K562 (cell line): ENCODE results near the gene ZBTB39. TPM values are rescaled to one million over a fixed set of nuclear protein-coding genes. Genes with fewer than 3 reads are reported as not detected.

Source experiments
- ARID2 ChIP-seq: fragments of 450-650 bp; IDR thresholded peaks from 2 replicates; pipeline ENCODE4 v1.6.1; 2017; ENCODE audit warnings: antibody characterized with exemption, mild to moderate bottlenecking
- BRF1 ChIP-seq: IDR thresholded peaks from 3 replicates; pipeline ENCODE4 v1.6.1; 2011; ENCODE audit warnings: borderline replicate concordance, mild to moderate bottlenecking; ENCODE audit not compliant: insufficient read length; ENCODE audit errors: extremely low read depth
- CBX3 ChIP-seq, 2 experiments: IDR thresholded peaks; 1 replicate in 1 of 2; 2 replicates in 1 of 2; pipeline ENCODE4 v1.6.1; 2012; ENCODE audit warnings: inconsistent platforms in 2 of 2, low read length in 2 of 2, borderline replicate concordance in 1 of 2, control low read depth in 1 of 2
- ESRRA ChIP-seq: fragments of 450-650 bp; IDR thresholded peaks from 2 replicates; pipeline ENCODE4 v1.6.1; 2014; ENCODE audit warnings: low read depth, mild to moderate bottlenecking, moderate library complexity, borderline replicate concordance
- GATAD2B ChIP-seq: fragments of 450-650 bp; IDR thresholded peaks from 2 replicates; pipeline ENCODE4 v1.6.1; 2017; ENCODE audit warnings: mild to moderate bottlenecking, borderline replicate concordance
- GTF2B ChIP-seq: IDR thresholded peaks from 2 replicates; pipeline ENCODE4 v1.6.1; 2011; ENCODE audit not compliant: insufficient read length; ENCODE audit errors: extremely low read depth
- L3MBTL2 ChIP-seq: fragments of 450-650 bp; IDR thresholded peaks from 2 replicates; pipeline ENCODE4 v1.6.1; 2016; ENCODE audit warnings: mild to moderate bottlenecking, moderate library complexity
- MEIS2 ChIP-seq: fragments of 450-650 bp; IDR thresholded peaks from 2 replicates; pipeline ENCODE4 v1.6.1; 2014; ENCODE audit warnings: mild to moderate bottlenecking; ENCODE audit not compliant: partially characterized antibody
- MTA1 ChIP-seq: fragments of 450-650 bp; IDR thresholded peaks from 2 replicates; pipeline ENCODE4 v1.6.1; 2017; ENCODE audit warnings: borderline replicate concordance
- NCOR1 ChIP-seq: fragments of 450-650 bp; IDR thresholded peaks from 2 replicates; pipeline ENCODE4 v1.6.1; 2016; ENCODE audit warnings: mild to moderate bottlenecking, moderate library complexity
- NEUROD1 ChIP-seq: fragments of 150-350 bp; IDR thresholded peaks from 2 replicates; pipeline ENCODE4 v1.6.1; 2014; ENCODE audit warnings: borderline replicate concordance, low read length, low read depth; ENCODE audit not compliant: partially characterized antibody
- PHF8 ChIP-seq: fragments of 200-600 bp; sonication (generic); IDR thresholded peaks from 2 replicates; pipeline ENCODE4 v1.6.1; 2012; ENCODE audit warnings: mixed run types, mild to moderate bottlenecking, inconsistent platforms, low read length, moderate library complexity, borderline replicate concordance
- RAD21 ChIP-seq, 2 experiments: fragments of 250-450 bp in 1 of 2; fragments of 450-650 bp in 1 of 2; sonication (Bioruptor Pico) in 1 of 2; formaldehyde crosslinking in 1 of 2; IDR thresholded peaks in 1 of 2; conservative IDR thresholded peaks in 1 of 2; 2 replicates each; pipeline versions ENCODE4 v1.4.0 to v1.8.0; 2020 to 2022; ENCODE audit warnings: mild to moderate bottlenecking in 2 of 2, moderate library complexity in 1 of 2
- RB1 ChIP-seq: fragments of 450-650 bp; IDR thresholded peaks from 2 replicates; pipeline ENCODE4 v1.6.1; 2017; ENCODE audit warnings: low read depth, mild to moderate bottlenecking
- RFX7 ChIP-seq: fragments of 250-450 bp; sonication (Bioruptor Pico); IDR thresholded peaks from 2 replicates; pipeline ENCODE4 v1.5.1; 2021; ENCODE audit warnings: mild to moderate bottlenecking
- RNF2 ChIP-seq: sonication (generic); IDR thresholded peaks from 2 replicates; pipeline ENCODE4 v1.6.1; 2016
- SIN3B ChIP-seq: fragments of 450-650 bp; IDR thresholded peaks from 2 replicates; pipeline ENCODE4 v1.6.1; 2017; ENCODE audit warnings: low read depth, mild to moderate bottlenecking, moderate library complexity
- SMAD4 ChIP-seq: fragments of 250-450 bp; sonication (Bioruptor Pico); conservative IDR thresholded peaks from 2 replicates; pipeline ENCODE4 v1.8.0; 2021; ENCODE audit warnings: inconsistent platforms, mild to moderate bottlenecking, moderate library complexity
- SMARCA4 ChIP-seq: fragments of 450-650 bp; IDR thresholded peaks from 2 replicates; pipeline ENCODE4 v1.6.1; 2016
- TAL1 ChIP-seq: fragments of 450-650 bp; IDR thresholded peaks from 2 replicates; pipeline ENCODE4 v1.6.1; 2016; ENCODE audit warnings: mild to moderate bottlenecking
- TFAP4 ChIP-seq: sonication (generic); formaldehyde crosslinking; IDR thresholded peaks from 2 replicates; pipeline ENCODE4 v1.8.0; 2022; ENCODE audit warnings: missing genetic modification reagents, mild to moderate bottlenecking, moderate library complexity, borderline replicate concordance
- USF1 ChIP-seq: sonication (generic); formaldehyde crosslinking; IDR thresholded peaks from 2 replicates; pipeline ENCODE4 v1.9.0; 2022; ENCODE audit warnings: mild to moderate bottlenecking, missing genetic modification reagents
- XRCC5 ChIP-seq: fragments of 200-400 bp; formaldehyde crosslinking; IDR thresholded peaks from 2 replicates; pipeline ENCODE4 v1.6.1; 2017; ENCODE audit warnings: low read depth, mild to moderate bottlenecking, low read length
- ZBTB33 ChIP-seq: sonication (generic); formaldehyde crosslinking; IDR thresholded peaks from 2 replicates; pipeline ENCODE4 v1.8.1; 2023; ENCODE audit warnings: mild to moderate bottlenecking, missing genetic modification reagents
- ZNF212 ChIP-seq: fragments of 450-650 bp; formaldehyde crosslinking; IDR thresholded peaks from 2 replicates; pipeline ENCODE4 v1.4.0; 2020; ENCODE audit warnings: mild to moderate bottlenecking
- ZNF311 ChIP-seq: fragments of 250-450 bp; sonication (Bioruptor Pico); IDR thresholded peaks from 2 replicates; pipeline ENCODE4 v1.4.0; 2020; ENCODE audit warnings: mild to moderate bottlenecking, moderate library complexity
- ZNF561 ChIP-seq: fragments of 450-650 bp; formaldehyde crosslinking; conservative IDR thresholded peaks from 2 replicates; pipeline ENCODE4 v1.4.0; 2020; ENCODE audit warnings: mild to moderate bottlenecking, moderate library complexity
- polyA plus RNA-seq, 8 experiments: library from polyadenylated mRNA; depleted of rRNA in 4 of 8; stranded (reverse) in 5 of 8; unstranded in 3 of 8; fragments of >200 nt; fragmentation: Nextera tagmentation in 2 of 8; fragmentation: Illumina TruSeq in 1 of 8; extraction: Ambion mirVana in 2 of 8; extraction: Trizol in 1 of 8; gene quantifications; 2 replicates each; pipeline versions ENCODE4 v1.2.1 to v1.2.3, GENCODE V29; 2011 to 2014; ENCODE audit warnings: inconsistent platforms in 1 of 8, missing spikeins in 1 of 8
- total RNA-seq, 7 experiments: library from RNA; depleted of rRNA in 6 of 7; stranded (reverse); fragments of >200 nt in 6 of 7; fragmentation: Illumina TruSeq in 2 of 7; extraction: Trizol in 2 of 7; gene quantifications; 2 replicates each; pipeline versions ENCODE4 v1.2.1 to v1.2.3, GENCODE V29; 2011 to 2021; ENCODE audit warnings: low replicate concordance in 1 of 7

Gene ZBTB39
- total and polyA plus RNA-seq, 9 of the 15 experiments (the other 6 are each of a cell fraction or from before 2014, with no cell fraction given) = 3.3 to 13.3 (median 8.6) TPM

GRCh38 chr12:57001448-57001906 lies 4.9 kb downstream of the ZBTB39 start (continued):
- TF ChIP-seq RB1 (0 out of 2 replicates have a peak, but pooled peaks have one; percentile 32), L3MBTL2 (peak; percentile 43; the same call in 1 of the 2 replicates), MEIS2 (peak; percentile 57), ESRRA (peak; percentile 20; the same call in 1 of the 2 replicates), MTA1 (no peak; the same call in 1 of the 2 replicates), BRF1 (no peak), ZNF561 (CRISPR knock-in tag) (no peak), USF1 (CRISPR knock-in tag) (no peak), TFAP4 (CRISPR knock-in tag) (peak; percentile 93), SMAD4 (CRISPR knock-in tag) (0 out of 2 replicates have a peak, but pooled peaks have one; percentile 42), NCOR1 (0 out of 2 replicates have a peak, but pooled peaks have one; percentile 26), RAD21 (CRISPR knock-in tag; conservative IDR thresholded peaks at IDR 0.05 in 1 of 2, IDR thresholded peaks at IDR 0.05 in 1 of 2) (peak; percentile 97), SIN3B (no peak), XRCC5 (peak; percentile 66; the same call in 1 of the 2 replicates), PHF8 (no peak), GATAD2B (0 out of 2 replicates have a peak, but pooled peaks have one; percentile 31), ZBTB33 (0 out of 2 replicates have a peak, but pooled peaks have one; percentile 25), ZNF311 (CRISPR knock-in tag) (no peak), TAL1 (no peak), NEUROD1 (peak; percentile 53), RFX7 (CRISPR knock-in tag) (no peak), RNF2 (no peak), GTF2B (no peak), ZNF212 (CRISPR knock-in tag) (no peak), SMARCA4 (peak; percentile 48; the same call in 1 of the 2 replicates), ARID2 (peak; percentile 88), CBX3 (IDR thresholded peaks at IDR 0.05; ENCODE audit: borderline replicate concordance in 1 of 2, low read length in 2 of 2) (0 out of 3 replicates have a peak, but pooled peaks of 1 of the 2 experiments have one; percentile 48)
